ENCODE data around the gene RNF150.

GRCh38 chr4:141036786-141037185, 96.5 kb downstream of the RNF150 start:
- TF ChIP-seq POLR2AphosphoS2 (conservative IDR thresholded peaks at IDR 0.05; ENCODE audit: low read length) = no peak
- TF ChIP-seq POLR2A (IDR thresholded peaks at IDR 0.05; ENCODE audit: low read length) = no peak
- TF ChIP-seq CTCF (IDR thresholded peaks at IDR 0.05) = no peak
- TF ChIP-seq SMC3 (IDR thresholded peaks at IDR 0.05) = no peak
- TF ChIP-seq MAX (IDR thresholded peaks at IDR 0.05) = no peak
- TF ChIP-seq ZC3H11A (IDR thresholded peaks at IDR 0.05) = no peak
- TF ChIP-seq RAD21 (conservative IDR thresholded peaks at IDR 0.05 in 1 of 2, IDR thresholded peaks at IDR 0.05 in 1 of 2) = no peak
- no peak for TF ChIP-seq NFE2L2 (conservative IDR thresholded peaks at IDR 0.05; ENCODE audit: low read length)
- TF ChIP-seq RNF2 (IDR thresholded peaks at IDR 0.05; ENCODE audit: borderline replicate concordance, low read depth) = no peak

All from A549 (cell line).